HepG2 (cell line): ENCODE results near the gene SVBP.

Source experiments
- ARID2 ChIP-seq: sonication (generic); formaldehyde crosslinking; IDR thresholded peaks from 2 replicates; pipeline ENCODE4 v1.8.1; 2022; ENCODE audit warnings: mild to moderate bottlenecking, missing genetic modification reagents, borderline replicate concordance
- ARNT ChIP-seq: fragments of 450-650 bp; IDR thresholded peaks from 2 replicates; pipeline ENCODE4 v1.6.1; 2017
- CBFB ChIP-seq: sonication (generic); formaldehyde crosslinking; IDR thresholded peaks from 2 replicates; pipeline ENCODE4 v1.4.0; 2020; ENCODE audit warnings: missing genetic modification reagents
- CTCF ChIP-seq: sonication (generic); formaldehyde crosslinking; IDR thresholded peaks from 2 replicates; pipeline ENCODE4 v1.5.0; 2020; ENCODE audit warnings: mild to moderate bottlenecking, missing genetic modification reagents, moderate library complexity
- HDAC6 ChIP-seq: fragments of 200-600 bp; sonication (generic); IDR thresholded peaks from 2 replicates; pipeline ENCODE4 v1.7.0; 2017; ENCODE audit warnings: mild to moderate bottlenecking, antibody characterized with exemption, low read length, low read depth
- IRF1 ChIP-seq: sonication (generic); formaldehyde crosslinking; IDR thresholded peaks from 2 replicates; pipeline ENCODE4 v1.4.0; 2020; ENCODE audit warnings: low read depth, mild to moderate bottlenecking, missing genetic modification reagents
- PHF8 ChIP-seq: sonication (generic); formaldehyde crosslinking; IDR thresholded peaks from 2 replicates; pipeline ENCODE4 v1.5.0; 2020; ENCODE audit warnings: missing genetic modification reagents
- POLR2A ChIP-seq, 2 experiments: IDR thresholded peaks; 2 replicates each; pipeline ENCODE4 v1.6.1; 2011; ENCODE audit warnings: low read depth in 2 of 2, low read length in 2 of 2, mild to moderate bottlenecking in 1 of 2, moderate library complexity in 1 of 2; ENCODE audit not compliant: insufficient read depth in 1 of 2
- ZBTB1 ChIP-seq: sonication (generic); formaldehyde crosslinking; IDR thresholded peaks from 2 replicates; pipeline ENCODE4 v1.4.0; 2020; ENCODE audit warnings: missing genetic modification reagents, borderline replicate concordance
- ZBTB46 ChIP-seq: sonication (generic); formaldehyde crosslinking; IDR thresholded peaks from 2 replicates; pipeline ENCODE4 v1.4.0; 2020; ENCODE audit warnings: mild to moderate bottlenecking, missing genetic modification reagents, borderline replicate concordance
- ZKSCAN8 ChIP-seq: IDR thresholded peaks from 2 replicates; pipeline ENCODE4 v1.6.1; 2016; ENCODE audit warnings: borderline replicate concordance, missing genetic modification reagents, missing compliant biosample characterization
- ZNF207 ChIP-seq: fragments of 450-650 bp; IDR thresholded peaks from 2 replicates; pipeline ENCODE4 v1.6.1; 2016; ENCODE audit warnings: antibody characterized with exemption, borderline replicate concordance
- ZNF792 ChIP-seq: IDR thresholded peaks from 2 replicates; pipeline ENCODE4 v1.6.1; 2016
- TF ChIP-seq, protein P1 (sequence below): sonication (generic); formaldehyde crosslinking; IDR thresholded peaks from 2 replicates; pipeline ENCODE4 v1.4.0; 2020; ENCODE audit warnings: missing genetic modification reagents, low read depth, mild to moderate bottlenecking, borderline replicate concordance

- TF ChIP-seq HDAC6, result no peak
- TF ChIP-seq ZBTB1, result no peak
- TF ChIP-seq CBFB (CRISPR knock-in tag), result no peak
- no peak for TF ChIP-seq ZKSCAN8
- no peak for TF ChIP-seq ZBTB46
- no peak for TF ChIP-seq CTCF (CRISPR knock-in tag)
- TF ChIP-seq ARNT, result no peak
- TF ChIP-seq, protein P1, sequence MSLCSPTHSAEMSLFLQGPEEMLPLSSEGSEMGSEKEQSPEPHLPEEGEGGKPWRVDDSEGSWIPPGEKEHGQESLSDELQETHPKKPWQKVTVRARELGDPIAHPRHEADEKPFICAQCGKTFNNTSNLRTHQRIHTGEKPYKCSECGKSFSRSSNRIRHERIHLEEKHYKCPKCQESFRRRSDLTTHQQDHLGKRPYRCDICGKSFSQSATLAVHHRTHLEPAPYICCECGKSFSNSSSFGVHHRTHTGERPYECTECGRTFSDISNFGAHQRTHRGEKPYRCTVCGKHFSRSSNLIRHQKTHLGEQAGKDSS, result no peak
- no peak for TF ChIP-seq POLR2A (IDR thresholded peaks at IDR 0.05; ENCODE audit: insufficient read depth in 1 of 2, low read depth in 2 of 2, low read length in 2 of 2)
- TF ChIP-seq ARID2 (CRISPR knock-in tag), result no peak
- TF ChIP-seq PHF8, result no peak
- no peak for TF ChIP-seq ZNF207
- TF ChIP-seq ZNF792 (CRISPR knock-in tag), result no peak
- no peak for TF ChIP-seq IRF1 (CRISPR knock-in tag)
These were observed 59.3 kb downstream of the SVBP start for GRCh38 chr1:42757892-42758275.
